Neuronal stem cell (in vitro differentiated cells): ENCODE results near the gene KIF13A.

Experiments
- DNase-seq: peaks from one replicate; pipeline ENCODE4 v3.0.0-alpha.2; 2013; ENCODE audit warnings: low spot score
- H2AFZ ChIP-seq: one replicate; pipeline ENCODE4 v1.6.1; 2013; ENCODE audit warnings: mild to moderate bottlenecking, low read length, inconsistent platforms
- H2AK5ac ChIP-seq: 2 replicates; pipeline ENCODE4 v1.6.1; 2013; ENCODE audit warnings: low read depth, mild to moderate bottlenecking, inconsistent platforms, low read length, moderate library complexity, mixed read lengths
- H2BK120ac ChIP-seq: 2 replicates; pipeline ENCODE4 v1.6.1; 2013; ENCODE audit warnings: low read depth, mild to moderate bottlenecking, inconsistent platforms, low read length, moderate library complexity, mixed read lengths
- H2BK12ac ChIP-seq: one replicate; pipeline ENCODE4 v1.6.1; 2013; ENCODE audit warnings: low read length, inconsistent platforms
- H2BK15ac ChIP-seq: 2 replicates; pipeline ENCODE4 v1.6.1; 2013; ENCODE audit warnings: mild to moderate bottlenecking, low read length, inconsistent platforms, mixed read lengths
- H2BK5ac ChIP-seq: one replicate; pipeline ENCODE4 v1.6.1; 2013; ENCODE audit warnings: inconsistent platforms, mild to moderate bottlenecking, low read length, moderate library complexity
- H3K14ac ChIP-seq: one replicate; pipeline ENCODE4 v1.6.1; 2013; ENCODE audit warnings: low read length, inconsistent platforms
- H3K18ac ChIP-seq: 2 replicates; pipeline ENCODE4 v1.6.1; 2013; ENCODE audit warnings: low read length, inconsistent platforms
- H3K23ac ChIP-seq: 2 replicates; pipeline ENCODE4 v1.6.1; 2013; ENCODE audit warnings: low read depth, mild to moderate bottlenecking, mixed read lengths, low read length, inconsistent platforms; ENCODE audit not compliant: poor library complexity
- H3K27ac ChIP-seq: replicated peaks from 3 replicates; pipeline ENCODE4 v1.5.1; 2013; ENCODE audit warnings: low read length, inconsistent platforms
- H3K27me3 ChIP-seq, 3 experiments: 2 replicates each; pipeline ENCODE4 v1.6.1; 2013; ENCODE audit warnings: low read length in 3 of 3, mild to moderate bottlenecking in 2 of 3, inconsistent platforms in 1 of 3, low read depth in 1 of 3, mixed read lengths in 1 of 3, moderate library complexity in 1 of 3; ENCODE audit not compliant: control insufficient read depth in 3 of 3, insufficient read depth in 3 of 3
- H3K36me3 ChIP-seq, 2 donors: replicated peaks in 1 of 2; 2 replicates each; pipeline ENCODE4 v1.6.1; 2013; ENCODE audit warnings: low read length in 2 of 2; ENCODE audit not compliant: control insufficient read depth in 2 of 2, insufficient read depth in 2 of 2
- H3K4ac ChIP-seq: 2 replicates; pipeline ENCODE4 v1.6.1; 2013; ENCODE audit warnings: inconsistent platforms, mild to moderate bottlenecking, low read length, moderate library complexity
- H3K4me1 ChIP-seq, 2 donors: 1 replicate in 1 of 2; 2 replicates in 1 of 2; pipeline ENCODE4 v1.6.1; 2013; ENCODE audit warnings: low read length in 2 of 2, low read depth in 1 of 2; ENCODE audit not compliant: control insufficient read depth in 2 of 2, insufficient read depth in 1 of 2
- H3K4me2 ChIP-seq: one replicate; pipeline ENCODE4 v1.6.1; 2013; ENCODE audit warnings: mild to moderate bottlenecking, low read length, inconsistent platforms; ENCODE audit not compliant: insufficient read depth, poor library complexity, severe bottlenecking
- H3K4me3 ChIP-seq, 2 donors: 2 replicates each; pipeline ENCODE4 v1.5.1; 2013; ENCODE audit warnings: low read length in 2 of 2, mild to moderate bottlenecking in 2 of 2, inconsistent platforms in 1 of 2, moderate library complexity in 1 of 2
- H3K79me1 ChIP-seq: one replicate; pipeline ENCODE4 v1.6.1; 2013; ENCODE audit warnings: low read depth, mild to moderate bottlenecking, inconsistent platforms, low read length, moderate library complexity
- H3K9ac ChIP-seq: one replicate; pipeline ENCODE4 v1.6.1; 2013; ENCODE audit warnings: mild to moderate bottlenecking, low read depth, low read length, inconsistent platforms; ENCODE audit not compliant: poor library complexity
- H3K9me3 ChIP-seq, 2 donors: replicated peaks in 1 of 2; 2 replicates each; pipeline versions ENCODE3 to v1.6.1; 2013; ENCODE audit warnings: low read length in 2 of 2, mild to moderate bottlenecking in 2 of 2, inconsistent platforms in 1 of 2, low read depth in 1 of 2, mixed read lengths in 1 of 2, moderate library complexity in 1 of 2; ENCODE audit not compliant: control insufficient read depth in 2 of 2, insufficient read depth in 1 of 2
- H4K8ac ChIP-seq: one replicate; pipeline ENCODE4 v1.6.1; 2013; ENCODE audit warnings: low read depth, mild to moderate bottlenecking, inconsistent platforms, low read length, moderate library complexity
- H4K91ac ChIP-seq: one replicate; pipeline ENCODE4 v1.6.1; 2013; ENCODE audit warnings: low read length, low read depth, mild to moderate bottlenecking, inconsistent platforms; ENCODE audit not compliant: poor library complexity
- WGBS, 2 donors: extraction: QIAGEN DNeasy Blood & Tissue Kit; methylation state at CpG; one replicate each; pipeline ENCODE4 v1.1.7; 2013; ENCODE audit warnings: missing lambda C conversion rate in 2 of 2, mixed read lengths in 1 of 2; ENCODE audit not compliant: insufficient read length in 2 of 2, insufficient replicate concordance in 1 of 2; ENCODE audit errors: extremely low coverage in 2 of 2; 5-methylcytosine and 5-hydroxymethylcytosine counted together

The KIF13A gene

GRCh38 chr6:17968876-17969275, 18.6 kb downstream of the KIF13A start:
- H2AK5ac ChIP-seq, result no peak overlapping the region
- DNase-seq, result no peak
- H3K9me3 ChIP-seq, result no peaks in the 10 kb centered on the region
- H3K23ac ChIP-seq, result no peak overlapping the region
- no peak overlapping the region for H4K8ac ChIP-seq
- H4K91ac ChIP-seq, result no peak overlapping the region
- H3K36me3 ChIP-seq, result no peaks in the 10 kb centered on the region
- H3K4me3 ChIP-seq, result no peak overlapping the region
- H3K4me1 ChIP-seq, result peaks cover 1 to 10% of the 10 kb centered on the region in 2 donors
- H3K4ac ChIP-seq, result no peak overlapping the region
- no peak overlapping the region for H2BK120ac ChIP-seq
- H2BK15ac ChIP-seq, result no peak overlapping the region
- H3K4me2 ChIP-seq, result no peak overlapping the region
- no peak overlapping the region for H2BK12ac ChIP-seq
- no peaks in the 10 kb centered on the region for H3K27me3 ChIP-seq
- no peak overlapping the region for H3K14ac ChIP-seq
- no peak overlapping the region for H2BK5ac ChIP-seq
- no peak overlapping the region for H3K27ac ChIP-seq
- H3K9ac ChIP-seq, result no peak overlapping the region
- WGBS, 2 donors, result no CpG with 5 or more reads among the region's 2 CpGs
- no peak overlapping the region for H2AFZ ChIP-seq
- no peaks in the 10 kb centered on the region for H3K79me1 ChIP-seq
- H3K18ac ChIP-seq, result no peak overlapping the region

GRCh38 chr6:17967668-17968518, 19.5 kb downstream of the KIF13A start:
- Histone ChIP-seq H3K4me1 (peaks cover 0 to 6% of the 10 kb centered on the region in 2 donors), H3K27ac (no peak overlapping the region), H2BK15ac (no peak overlapping the region), H4K91ac (no peak overlapping the region), H3K9ac (no peak overlapping the region), H3K23ac (no peak overlapping the region), H2BK5ac (no peak overlapping the region), H3K4ac (no peak overlapping the region), H3K18ac (no peak overlapping the region), H3K36me3 (no peaks in the 10 kb centered on the region), H2BK12ac (no peak overlapping the region), H3K14ac (no peak overlapping the region), H2AK5ac (no peak overlapping the region), H3K9me3 (no peaks in the 10 kb centered on the region), H3K4me2 (no peak overlapping the region), H4K8ac (no peak overlapping the region), H3K27me3 (no peaks in the 10 kb centered on the region), H2AFZ (no peak overlapping the region), H3K4me3 (no peak overlapping the region), H3K79me1 (no peaks in the 10 kb centered on the region), H2BK120ac (no peak overlapping the region)
- DNase-seq, result no peak
- WGBS, 2 donors, result no CpG with 5 or more reads among the region's 5 CpGs

- Histone ChIP-seq H3K4ac (no peak overlapping the region), H3K4me1 (no peaks in the 10 kb centered on the region), H3K4me2 (no peak overlapping the region), H3K79me1 (no peaks in the 10 kb centered on the region), H3K14ac (no peak overlapping the region), H4K8ac (no peak overlapping the region), H3K27ac (no peak overlapping the region), H2BK5ac (no peak overlapping the region), H2AK5ac (no peak overlapping the region), H2AFZ (no peak overlapping the region), H3K18ac (no peak overlapping the region), H3K27me3 (no peaks in the 10 kb centered on the region), H2BK120ac (no peak overlapping the region), H3K9me3 (no peaks in the 10 kb centered on the region), H2BK15ac (no peak overlapping the region), H3K4me3 (no peak overlapping the region), H3K9ac (no peak overlapping the region), H3K36me3 (no peaks in the 10 kb centered on the region), H3K23ac (no peak overlapping the region), H2BK12ac (no peak overlapping the region), H4K91ac (no peak overlapping the region)
- DNase-seq, result no peak
- no CpG with 5 or more reads among the region's 2 CpGs for WGBS, 2 donors
Observed at GRCh38 chr6:17966451-17966850, 21.0 kb downstream of the KIF13A start.

- Histone ChIP-seq H2BK12ac (no peak overlapping the region), H3K14ac (no peak overlapping the region), H3K4me3 (no peak overlapping the region), H2AK5ac (no peak overlapping the region), H3K27ac (no peak overlapping the region), H3K27me3 (no peaks in the 10 kb centered on the region), H2BK120ac (no peak overlapping the region), H3K4me2 (no peak overlapping the region), H3K9ac (no peak overlapping the region), H4K8ac (no peak overlapping the region), H2AFZ (no peak overlapping the region), H2BK5ac (no peak overlapping the region), H3K4ac (no peak overlapping the region), H3K18ac (no peak overlapping the region), H3K79me1 (no peaks in the 10 kb centered on the region), H3K9me3 (no peaks in the 10 kb centered on the region), H2BK15ac (no peak overlapping the region), H3K23ac (no peak overlapping the region), H3K4me1 (no peaks in the 10 kb centered on the region), H3K36me3 (no peaks in the 10 kb centered on the region), H4K91ac (no peak overlapping the region)
- no peak for DNase-seq
Observed at GRCh38 chr6:17965397-17965796, 22.0 kb downstream of the KIF13A start.
